Measurements from ENCODE around the gene AFP.

- TF ChIP-seq CTCF (optimal IDR thresholded peaks at IDR 0.05 in 1 of 3, IDR thresholded peaks at IDR 0.05 in 1 of 3, conservative IDR thresholded peaks at IDR 0.05 in 1 of 3; ENCODE audit: extremely low read depth in 1 of 3, insufficient read depth in 2 of 3, low read length in 3 of 3) (no peak), EZH2 (IDR thresholded peaks at IDR 0.05; ENCODE audit: low read length) (no peak)
Observed at GRCh38 chr4:73442275-73442674, 6.3 kb downstream of the AFP start.

Data from keratinocyte (primary cell).